Fibroblast of peridontal ligament (primary cell): ENCODE data around the gene RGS5.

ENCODE experiments used
- DNase-seq: peaks from one replicate; pipeline ENCODE4 v3.0.0-alpha.2; 2010; ENCODE audit errors: extremely low read depth

Gene RGS5

GRCh38 chr1:163182330-163182949 lies 20.3 kb downstream of the RGS5 start:
- no peak for DNase-seq

- no peak for DNase-seq
Measured at GRCh38 chr1:163178628-163179027, 24.1 kb downstream of the RGS5 start.

GRCh38 chr1:163176797-163177196 lies 25.9 kb downstream of the RGS5 start:
- no peak for DNase-seq

GRCh38 chr1:163174524-163175437 lies 27.9 kb downstream of the RGS5 start:
- peak; percentile 81 for DNase-seq

- DNase-seq, result no peak
Measured at GRCh38 chr1:163173121-163173520, 29.6 kb downstream of the RGS5 start.

GRCh38 chr1:163172596-163172995 lies 30.1 kb downstream of the RGS5 start:
- DNase-seq, result no peak

GRCh38 chr1:163171826-163172225 lies 30.9 kb downstream of the RGS5 start:
- no peak for DNase-seq

GRCh38 chr1:163170975-163171676 lies 31.6 kb downstream of the RGS5 start:
- DNase-seq, result peak; percentile 44

GRCh38 chr1:163170331-163170730 lies 32.4 kb downstream of the RGS5 start:
- DNase-seq, result peak; percentile 50

- no peak for DNase-seq
Measured at GRCh38 chr1:163169553-163169952, 33.2 kb downstream of the RGS5 start.

GRCh38 chr1:163168053-163168452 lies 34.7 kb downstream of the RGS5 start:
- DNase-seq, result peak; percentile 94

GRCh38 chr1:163166886-163167555 lies 35.7 kb downstream of the RGS5 start:
- no peak for DNase-seq

- no peak for DNase-seq
Measured at GRCh38 chr1:163165119-163165518, 37.6 kb downstream of the RGS5 start.

- DNase-seq, result peak; percentile 51
Measured at GRCh38 chr1:163163881-163164582, 38.7 kb downstream of the RGS5 start.

- no peak for DNase-seq
Measured at GRCh38 chr1:163163163-163163562, 39.6 kb downstream of the RGS5 start.

GRCh38 chr1:163162381-163162914 lies 40.3 kb downstream of the RGS5 start:
- peak; percentile 68 for DNase-seq

- DNase-seq, result no peak
Measured at GRCh38 chr1:163161841-163162240, 40.9 kb downstream of the RGS5 start.

- DNase-seq, result no peak
Measured at GRCh38 chr1:163161337-163161736, 41.4 kb downstream of the RGS5 start.

GRCh38 chr1:163155606-163156005 lies 47.1 kb downstream of the RGS5 start:
- no peak for DNase-seq

GRCh38 chr1:163148911-163149310 lies 53.8 kb downstream of the RGS5 start:
- DNase-seq, result no peak

GRCh38 chr1:163147019-163147418 lies 55.7 kb downstream of the RGS5 start:
- DNase-seq, result no peak
